Measurements from ENCODE around the gene MRRF.

MRRF gene

GRCh38 chr9:122218935-122219855 is 45.5 kb upstream of the MRRF start:
- Histone ChIP-seq H3K9ac (ENCODE audit: insufficient read length) (no peak overlapping the region), H3K4me3 (no peak overlapping the region), H3K36me3 (ENCODE audit: insufficient read depth, low read length) (no peaks in the 10 kb centered on the region), H3K9me3 (ENCODE audit: low read depth, low read length) (no peaks in the 10 kb centered on the region), H3K27ac (no peak overlapping the region)
- no peak for DNase-seq (ENCODE audit: low read depth, low spot score)
- TF ChIP-seq EZH2 (IDR thresholded peaks at IDR 0.05) (peak; percentile 96), POLR2AphosphoS5 (IDR thresholded peaks at IDR 0.05; ENCODE audit: borderline replicate concordance, low read depth, low read length) (no peak), FOXP2 (optimal IDR thresholded peaks at IDR 0.05; ENCODE audit: control extremely low read depth, extremely low read length, insufficient read depth) (no peak)

- DNase-seq (ENCODE audit: low read depth, low spot score) = no peak
- H3K36me3 ChIP-seq (ENCODE audit: insufficient read depth, low read length) = no peaks in the 10 kb centered on the region
- H3K9me3 ChIP-seq (ENCODE audit: low read depth, low read length) = no peaks in the 10 kb centered on the region
- H3K4me3 ChIP-seq = no peak overlapping the region
- no peak overlapping the region for H3K9ac ChIP-seq (ENCODE audit: insufficient read length)
- no peak overlapping the region for H3K27ac ChIP-seq
- TF ChIP-seq FOXP2 (optimal IDR thresholded peaks at IDR 0.05; ENCODE audit: control extremely low read depth, extremely low read length, insufficient read depth) (no peak), POLR2AphosphoS5 (IDR thresholded peaks at IDR 0.05; ENCODE audit: borderline replicate concordance, low read depth, low read length) (no peak), EZH2 (IDR thresholded peaks at IDR 0.05) (peak; percentile 17)
Measured at GRCh38 chr9:122219856-122220672, 44.6 kb upstream of the MRRF start.

GRCh38 chr9:122220673-122221182 is 44.0 kb upstream of the MRRF start:
- no peaks in the 10 kb centered on the region for H3K9me3 ChIP-seq (ENCODE audit: low read depth, low read length)
- H3K4me3 ChIP-seq = no peak overlapping the region
- no peak for DNase-seq (ENCODE audit: low read depth, low spot score)
- H3K27ac ChIP-seq = no peak overlapping the region
- H3K36me3 ChIP-seq (ENCODE audit: insufficient read depth, low read length) = no peaks in the 10 kb centered on the region
- no peak overlapping the region for H3K9ac ChIP-seq (ENCODE audit: insufficient read length)
- TF ChIP-seq FOXP2 (optimal IDR thresholded peaks at IDR 0.05; ENCODE audit: control extremely low read depth, extremely low read length, insufficient read depth) (no peak), EZH2 (IDR thresholded peaks at IDR 0.05) (no peak), POLR2AphosphoS5 (IDR thresholded peaks at IDR 0.05; ENCODE audit: borderline replicate concordance, low read depth, low read length) (no peak)

GRCh38 chr9:122221183-122221811 is 43.4 kb upstream of the MRRF start:
- TF ChIP-seq EZH2 (IDR thresholded peaks at IDR 0.05) (no peak), FOXP2 (optimal IDR thresholded peaks at IDR 0.05; ENCODE audit: control extremely low read depth, extremely low read length, insufficient read depth) (no peak), POLR2AphosphoS5 (IDR thresholded peaks at IDR 0.05; ENCODE audit: borderline replicate concordance, low read depth, low read length) (no peak)
- DNase-seq (ENCODE audit: low read depth, low spot score) = no peak
- no peak overlapping the region for H3K27ac ChIP-seq
- H3K4me3 ChIP-seq = no peak overlapping the region
- H3K36me3 ChIP-seq (ENCODE audit: insufficient read depth, low read length) = no peaks in the 10 kb centered on the region
- no peaks in the 10 kb centered on the region for H3K9me3 ChIP-seq (ENCODE audit: low read depth, low read length)
- H3K9ac ChIP-seq (ENCODE audit: insufficient read length) = no peak overlapping the region

- DNase-seq (ENCODE audit: low read depth, low spot score) = no peak
- Histone ChIP-seq H3K9me3 (ENCODE audit: low read depth, low read length) (no peaks in the 10 kb centered on the region), H3K27ac (no peak overlapping the region), H3K36me3 (ENCODE audit: insufficient read depth, low read length) (no peaks in the 10 kb centered on the region), H3K4me3 (no peak overlapping the region), H3K9ac (ENCODE audit: insufficient read length) (no peak overlapping the region)
- TF ChIP-seq POLR2AphosphoS5 (IDR thresholded peaks at IDR 0.05; ENCODE audit: borderline replicate concordance, low read depth, low read length) (no peak), EZH2 (IDR thresholded peaks at IDR 0.05) (no peak), FOXP2 (optimal IDR thresholded peaks at IDR 0.05; ENCODE audit: control extremely low read depth, extremely low read length, insufficient read depth) (no peak)
Measured at GRCh38 chr9:122222791-122223190, 41.9 kb upstream of the MRRF start.

GRCh38 chr9:122223435-122223834 is 41.2 kb upstream of the MRRF start:
- H3K36me3 ChIP-seq (ENCODE audit: insufficient read depth, low read length) = no peaks in the 10 kb centered on the region
- H3K9me3 ChIP-seq (ENCODE audit: low read depth, low read length) = no peaks in the 10 kb centered on the region
- H3K27ac ChIP-seq = no peak overlapping the region
- no peak overlapping the region for H3K4me3 ChIP-seq
- no peak for DNase-seq (ENCODE audit: low read depth, low spot score)
- no peak for TF ChIP-seq FOXP2 (optimal IDR thresholded peaks at IDR 0.05; ENCODE audit: control extremely low read depth, extremely low read length, insufficient read depth)
- TF ChIP-seq EZH2 (IDR thresholded peaks at IDR 0.05) = no peak
- TF ChIP-seq POLR2AphosphoS5 (IDR thresholded peaks at IDR 0.05; ENCODE audit: borderline replicate concordance, low read depth, low read length) = no peak
- H3K9ac ChIP-seq (ENCODE audit: insufficient read length) = no peak overlapping the region

GRCh38 chr9:122225312-122226141 is 39.2 kb upstream of the MRRF start:
- no peak for TF ChIP-seq FOXP2 (optimal IDR thresholded peaks at IDR 0.05; ENCODE audit: control extremely low read depth, extremely low read length, insufficient read depth)
- no peak for TF ChIP-seq EZH2 (IDR thresholded peaks at IDR 0.05)
- no peak for TF ChIP-seq POLR2AphosphoS5 (IDR thresholded peaks at IDR 0.05; ENCODE audit: borderline replicate concordance, low read depth, low read length)
- no peak for DNase-seq (ENCODE audit: low read depth, low spot score)
- Histone ChIP-seq H3K9me3 (ENCODE audit: low read depth, low read length) (no peaks in the 10 kb centered on the region), H3K27ac (no peak overlapping the region), H3K9ac (ENCODE audit: insufficient read length) (no peak overlapping the region), H3K4me3 (no peak overlapping the region), H3K36me3 (ENCODE audit: insufficient read depth, low read length) (no peaks in the 10 kb centered on the region)
